GM19397 (cell line): ENCODE data around the gene SPNS2.

ENCODE experiments used
- ATAC-seq: cut with Tn5 transposase; IDR thresholded peaks from one replicate; pipeline ENCODE4 v1.9.1; 2021; ENCODE audit warnings: mild to moderate bottlenecking, moderate library complexity; ENCODE audit not compliant: unreplicated experiment

SPNS2 gene

DNA sequence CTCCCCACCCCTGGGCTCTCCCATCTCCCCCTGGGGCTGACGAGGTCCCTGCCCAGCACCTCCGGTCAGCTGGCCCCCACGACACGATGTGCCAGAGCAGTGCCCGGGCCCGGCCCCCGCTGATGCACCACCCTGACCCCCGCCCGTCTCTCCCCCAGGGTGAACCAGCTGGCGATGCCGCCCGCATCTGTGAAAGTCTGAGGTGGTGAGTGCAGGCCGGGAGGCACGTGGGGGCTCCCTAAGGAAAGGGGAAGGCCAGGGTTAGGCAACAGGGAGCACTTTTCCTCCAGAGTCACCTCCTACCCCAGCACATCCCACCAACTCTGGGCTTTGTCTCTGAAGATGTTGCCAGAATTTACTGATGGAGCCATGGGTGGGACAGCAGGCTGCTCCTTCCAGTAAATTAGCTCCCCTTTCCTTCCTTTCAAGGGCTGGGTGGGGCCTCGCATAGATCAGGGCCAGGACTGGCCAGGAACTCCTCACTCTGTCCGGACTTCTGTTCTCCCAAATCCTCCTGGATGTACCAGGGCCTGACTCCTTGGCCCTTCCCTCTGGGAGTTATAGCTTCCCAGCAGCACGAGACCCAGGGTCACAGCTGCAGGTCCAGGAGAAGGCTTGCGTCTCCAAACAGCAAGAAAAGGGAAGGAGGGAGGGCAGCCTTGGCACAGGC lies 38.2 kb downstream of the SPNS2 start:
- ATAC-seq, result no peak

DNA sequence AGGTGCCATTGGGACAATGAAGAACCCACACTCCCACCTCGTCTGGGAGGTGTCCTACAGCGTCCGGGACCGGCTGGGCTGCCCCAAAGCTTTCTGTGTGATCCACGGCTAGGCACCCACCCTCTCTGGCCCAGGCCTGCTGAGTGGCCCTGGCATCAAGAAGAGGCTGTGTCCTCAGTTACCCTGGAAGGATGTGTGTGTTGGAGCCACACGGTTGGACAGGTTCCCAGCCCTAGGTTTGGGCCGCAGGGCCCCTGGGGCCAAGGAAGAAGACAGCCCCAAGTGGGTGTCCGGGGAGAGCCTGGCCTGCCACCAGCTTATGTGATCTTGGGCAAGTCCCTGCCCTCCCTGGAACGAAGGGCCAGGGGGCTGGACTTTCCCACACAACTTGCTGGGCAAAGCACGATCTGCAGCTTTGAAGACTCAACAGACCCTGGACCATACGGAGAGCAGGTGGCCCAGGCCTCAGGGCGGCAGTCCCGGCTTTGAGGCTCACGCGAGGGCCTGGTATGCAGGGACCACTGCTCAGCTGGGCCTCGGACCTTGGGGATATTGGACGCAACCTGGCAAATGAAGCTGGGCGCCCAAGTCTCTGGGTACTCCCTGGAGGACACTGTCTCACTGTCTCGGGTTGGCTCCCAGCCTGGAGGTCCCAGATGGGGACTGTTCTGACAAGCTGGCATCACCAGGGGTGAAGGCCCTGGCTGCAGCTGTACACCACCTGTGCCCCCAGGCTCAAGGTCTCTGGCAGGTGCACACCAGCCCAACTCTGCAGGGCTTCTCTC lies 39.0 kb downstream of the SPNS2 start:
- ATAC-seq, result no peak

DNA sequence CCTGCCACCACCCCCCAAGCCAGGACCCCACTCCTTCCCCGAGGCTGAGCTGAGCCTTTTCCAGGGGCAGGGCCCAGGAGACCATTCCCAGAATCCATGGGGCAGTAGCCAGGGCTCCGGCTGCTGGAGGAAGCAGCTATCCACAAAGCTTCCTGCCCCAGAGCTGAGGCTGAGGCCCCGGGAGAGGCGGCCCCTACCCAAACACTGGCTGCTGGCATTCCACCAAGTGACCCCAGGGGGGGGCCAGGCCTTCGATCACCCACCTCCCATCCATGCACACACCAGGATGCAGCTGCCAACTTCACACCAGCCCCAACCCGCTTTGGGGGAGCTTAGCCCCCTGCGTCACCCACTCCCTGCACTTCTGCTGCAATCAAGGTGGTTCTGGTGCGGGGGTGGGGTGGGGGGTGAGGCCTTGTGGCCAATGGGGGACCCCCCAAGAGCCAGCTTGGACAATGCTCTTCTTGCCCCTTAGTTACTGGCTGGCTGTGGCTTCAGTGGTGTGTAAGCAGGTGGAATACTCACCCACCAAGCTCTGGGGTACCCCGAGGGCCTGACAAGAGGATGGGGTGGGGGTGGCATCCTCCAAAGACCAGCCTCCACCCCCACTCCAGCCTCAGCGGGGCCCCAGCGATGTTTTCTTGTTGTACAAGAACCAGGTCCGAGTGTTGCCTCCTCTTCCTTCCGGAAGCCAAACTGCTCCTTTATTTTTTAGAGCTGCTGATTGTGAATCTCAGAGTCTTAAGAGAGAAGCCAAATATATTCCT lies 39.7 kb downstream of the SPNS2 start:
- ATAC-seq, result no peak

DNA sequence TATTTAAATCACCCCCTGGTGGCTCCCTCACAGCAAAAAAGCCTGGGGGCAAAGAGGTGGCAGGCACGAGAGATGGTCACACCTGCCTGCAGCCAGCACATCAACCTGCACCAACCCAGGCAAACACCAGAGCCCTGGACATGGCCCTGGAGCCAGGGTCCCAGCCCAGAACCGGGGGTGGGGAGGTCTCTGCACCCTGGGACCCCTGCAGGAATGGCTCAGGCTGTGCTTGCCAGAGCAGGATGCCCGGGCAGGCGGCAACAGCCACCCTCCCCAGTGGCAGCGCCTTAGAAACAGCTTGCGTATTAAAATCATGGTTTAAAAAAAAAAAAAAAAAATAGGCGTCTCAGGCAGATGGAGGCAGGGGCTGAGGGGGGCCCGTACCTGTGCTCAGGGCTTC lies 40.3 kb downstream of the SPNS2 start:
- no peak for ATAC-seq

DNA sequence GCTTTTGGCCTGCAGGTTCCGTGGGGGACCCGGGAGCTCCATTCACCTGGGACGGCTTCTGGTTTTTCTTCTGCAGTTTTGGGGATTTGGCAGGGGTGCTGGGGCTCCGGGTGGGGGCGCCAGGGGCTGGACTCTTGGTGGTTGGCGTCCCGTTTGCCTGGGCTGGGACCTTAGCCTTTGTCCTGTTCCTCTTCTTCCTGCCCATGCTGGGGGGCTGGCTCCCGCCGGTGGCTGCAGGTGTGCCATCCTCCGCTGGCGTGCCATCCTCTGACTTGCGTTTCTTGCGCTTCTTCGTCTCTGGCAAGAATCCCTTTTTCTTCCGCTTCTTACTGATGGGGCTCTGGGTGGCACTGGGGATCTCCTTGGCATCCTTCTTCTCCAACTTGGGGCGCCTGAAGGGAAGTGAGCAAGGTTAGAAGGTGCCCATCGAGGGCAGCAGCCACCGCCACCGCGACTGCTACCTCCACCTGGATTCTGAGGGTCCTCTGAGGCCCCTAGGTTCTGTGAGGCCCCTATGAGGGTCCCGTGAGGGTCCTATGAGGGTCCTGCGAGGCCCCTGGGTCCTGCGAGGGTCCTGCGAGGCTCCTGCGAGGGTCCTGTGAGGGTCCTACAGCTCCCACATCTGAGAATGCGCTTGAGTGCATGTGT lies 41.0 kb downstream of the SPNS2 start:
- ATAC-seq, result no peak

DNA sequence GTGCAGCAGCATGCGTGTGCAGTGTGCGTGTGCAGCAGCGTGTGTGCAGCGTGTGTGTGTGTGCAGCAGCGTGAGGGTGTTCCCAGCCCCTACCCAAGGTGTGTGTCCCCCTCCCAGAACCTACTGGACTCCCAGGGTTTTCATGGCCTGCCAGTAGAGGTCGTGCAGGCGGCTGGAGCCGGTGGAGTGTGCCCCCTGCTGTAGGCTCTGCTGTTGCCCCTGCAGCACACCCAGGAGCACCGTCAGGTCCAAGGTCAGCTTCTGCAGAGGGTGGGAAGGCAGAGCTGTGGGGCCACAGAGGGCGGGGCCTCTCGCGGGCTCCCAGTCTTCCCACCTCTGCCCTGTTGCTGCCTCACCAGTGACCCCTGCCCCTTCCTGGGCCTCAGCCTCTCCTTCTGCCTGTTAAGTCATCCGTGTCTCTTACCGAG lies 41.6 kb downstream of the SPNS2 start:
- no peak for ATAC-seq

DNA sequence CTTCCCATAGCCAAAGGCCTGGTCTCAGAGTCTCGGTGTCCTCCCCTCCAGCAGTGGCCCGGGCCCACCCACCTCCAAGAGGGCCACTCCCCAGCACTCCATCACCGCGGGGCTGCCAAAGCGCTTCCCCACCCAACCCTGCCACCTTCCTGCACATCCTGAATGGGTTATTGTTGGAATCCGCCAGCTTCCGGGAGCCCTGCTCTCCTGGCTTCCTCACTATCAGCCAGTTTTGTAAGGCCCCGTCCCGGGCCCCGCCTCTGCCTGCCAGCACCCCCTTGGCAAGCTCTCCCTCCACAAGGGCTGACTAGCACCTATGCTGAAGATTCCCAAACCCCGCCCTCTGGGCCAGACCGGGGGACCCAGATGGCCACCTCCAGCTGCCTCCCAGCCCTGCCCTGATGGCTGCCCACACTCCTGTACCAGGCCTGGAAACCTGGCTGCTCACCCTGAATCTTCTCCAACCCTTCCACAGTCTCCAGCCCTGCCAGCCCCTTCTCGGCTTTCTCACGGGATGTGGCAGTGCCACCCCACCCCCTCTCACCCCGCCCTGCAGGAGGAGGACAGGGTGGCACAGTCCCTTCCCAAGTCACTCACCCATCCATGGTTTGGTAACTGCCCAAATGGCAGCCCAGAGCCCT lies 42.1 kb downstream of the SPNS2 start:
- ATAC-seq, result no peak

DNA sequence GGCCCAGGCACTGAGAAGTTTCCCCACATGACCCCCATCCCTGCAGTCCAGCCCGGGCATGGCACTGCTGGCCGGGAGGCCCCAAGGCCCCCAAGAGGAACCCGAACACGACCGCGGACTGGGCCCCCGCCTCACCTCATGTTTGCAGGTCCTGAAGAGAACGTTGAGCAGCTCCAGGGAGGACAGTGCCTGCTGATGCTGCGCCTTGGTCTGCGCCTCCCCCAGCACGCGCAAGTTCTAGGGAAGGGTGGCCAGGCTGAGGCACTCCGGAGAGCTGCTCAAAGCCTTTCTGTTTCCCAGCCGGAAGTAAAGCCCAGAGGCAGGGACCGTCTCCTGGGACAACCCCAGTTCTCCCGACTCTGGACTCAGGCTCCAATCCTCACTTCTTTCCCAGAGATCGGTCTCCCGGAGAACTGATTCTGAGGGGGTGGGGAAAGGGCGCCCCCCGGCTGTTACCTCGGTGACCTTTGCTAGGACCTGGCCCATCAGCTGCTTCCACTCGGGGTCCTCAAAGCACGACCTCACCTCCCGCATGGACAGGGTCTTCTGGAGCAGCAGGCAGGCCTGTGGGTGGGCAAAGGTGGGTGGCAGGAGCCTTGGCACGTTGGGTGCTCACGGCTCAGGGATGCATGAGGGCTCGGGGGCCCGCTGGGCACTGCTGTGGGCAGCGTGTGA lies 42.8 kb downstream of the SPNS2 start:
- no peak for ATAC-seq

DNA sequence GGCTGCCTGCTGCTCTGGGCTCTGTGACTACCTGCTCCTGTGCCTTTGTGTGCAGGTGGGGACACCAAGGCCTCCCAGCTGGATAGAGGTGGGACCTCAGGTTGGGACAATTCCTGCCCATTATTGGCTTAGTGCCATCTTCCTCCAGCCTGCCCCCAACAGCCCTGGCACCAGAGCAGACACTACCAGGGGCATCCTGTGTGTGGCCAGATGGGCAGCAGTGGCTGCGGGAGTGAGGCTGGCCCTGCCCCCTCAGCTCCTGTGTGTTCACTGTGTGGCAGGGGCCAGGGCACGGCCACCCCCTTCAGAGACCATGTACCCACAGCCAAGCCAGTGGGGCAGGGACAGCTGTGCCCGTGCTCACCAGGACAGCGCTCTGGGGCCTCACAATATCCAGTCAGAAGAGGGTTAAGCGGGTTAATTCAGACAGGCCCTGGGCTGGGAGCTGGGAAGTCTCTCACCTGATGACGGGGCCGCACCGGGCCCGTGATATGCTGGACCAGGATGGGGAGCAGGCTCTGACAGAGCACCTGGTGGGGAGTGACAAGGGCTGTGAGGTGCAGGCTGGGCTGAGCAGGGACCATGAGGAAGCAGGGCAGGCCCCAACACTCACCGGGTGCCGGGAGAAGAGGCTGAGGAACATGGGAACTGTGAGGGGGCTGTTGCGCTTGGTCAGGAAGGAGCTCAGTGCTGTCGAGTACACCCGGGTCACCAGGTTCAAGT lies 43.5 kb downstream of the SPNS2 start:
- no peak for ATAC-seq

DNA sequence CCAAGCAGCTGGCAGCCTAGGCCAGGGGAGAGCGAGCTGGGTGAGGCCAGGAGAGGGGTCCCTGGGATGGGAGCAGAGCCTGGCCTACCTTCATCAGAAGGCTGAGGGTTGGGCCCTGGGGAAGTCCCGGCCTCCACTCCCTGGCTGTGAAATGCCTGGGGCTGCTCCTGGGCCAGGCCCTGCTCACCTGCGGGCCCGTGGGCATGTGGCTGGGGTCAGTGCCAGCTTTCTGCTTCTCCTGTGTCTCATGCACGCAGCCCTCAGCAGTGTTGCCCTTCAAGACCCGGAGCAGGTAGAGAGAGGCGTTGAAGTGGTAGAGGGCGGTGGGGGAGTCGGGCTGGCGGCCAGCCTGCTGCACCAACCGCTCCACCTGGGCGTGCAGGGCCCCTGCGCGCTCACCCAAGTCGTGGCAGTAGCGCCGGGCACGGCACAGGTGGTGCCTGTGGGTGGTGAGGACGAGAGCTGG lies 44.1 kb downstream of the SPNS2 start:
- no peak for ATAC-seq

DNA sequence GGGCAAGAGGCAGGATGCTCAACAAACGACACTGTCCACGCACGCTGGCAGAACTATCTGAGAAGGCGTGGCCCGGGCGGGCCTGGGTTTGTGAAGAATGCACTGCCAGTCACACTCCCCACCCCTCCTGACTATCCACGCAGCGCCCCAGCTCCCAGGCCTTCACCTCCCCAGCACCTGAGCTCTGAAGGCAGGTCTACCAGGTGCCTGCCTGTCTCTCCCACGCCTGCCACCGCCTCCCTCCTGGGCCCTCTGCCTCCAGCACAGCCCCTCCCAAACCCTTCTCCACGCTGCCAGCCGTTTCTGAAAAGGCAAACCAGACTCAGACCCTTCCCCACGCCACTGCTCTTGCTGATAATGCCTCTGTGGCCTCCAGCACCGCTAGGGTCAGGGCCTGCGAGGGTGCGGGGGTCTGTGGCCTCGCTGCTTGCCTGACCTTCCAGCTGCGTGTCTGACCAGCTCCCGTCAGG lies 44.9 kb downstream of the SPNS2 start:
- ATAC-seq, result no peak

DNA sequence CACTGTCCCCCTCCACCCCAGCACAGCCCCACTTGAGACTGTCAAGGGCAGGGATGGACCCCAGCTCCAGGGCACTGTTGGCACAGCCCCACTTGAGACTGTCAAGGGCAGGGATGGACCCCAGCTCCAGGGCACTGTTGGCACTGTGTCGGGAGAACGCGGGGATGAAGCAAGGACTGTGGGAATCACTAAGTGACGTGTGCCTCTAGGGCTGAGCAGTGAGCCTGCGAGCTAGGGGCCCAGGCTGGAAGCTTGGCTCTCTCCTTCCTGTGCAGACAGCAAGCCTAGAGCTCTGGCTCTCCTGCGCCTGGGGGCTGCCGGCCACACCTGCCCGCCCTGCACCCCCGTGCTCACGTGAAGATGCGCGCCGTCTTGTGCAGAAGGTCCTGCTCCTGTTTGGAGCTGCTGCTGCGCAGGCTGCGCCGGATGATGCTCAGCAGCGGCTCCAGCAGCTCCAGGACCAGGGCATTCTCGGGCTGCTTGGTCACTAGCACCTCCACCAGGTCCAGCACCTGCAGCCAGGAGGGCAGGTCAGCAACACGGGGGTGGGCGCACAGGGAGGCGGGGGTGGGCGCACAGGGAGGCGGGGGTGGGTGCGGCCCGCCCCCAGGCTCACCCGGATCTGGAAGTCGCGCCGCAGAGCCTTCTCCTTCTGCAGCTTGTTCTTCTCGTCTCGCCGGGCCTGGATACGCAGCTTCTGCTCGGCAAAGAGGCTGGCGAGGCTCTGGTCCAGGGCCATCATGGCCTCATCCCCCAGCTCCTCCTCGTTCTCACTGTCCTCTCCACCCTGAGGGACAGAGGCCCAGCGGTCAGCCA lies 45.7 kb downstream of the SPNS2 start:
- no peak for ATAC-seq

DNA sequence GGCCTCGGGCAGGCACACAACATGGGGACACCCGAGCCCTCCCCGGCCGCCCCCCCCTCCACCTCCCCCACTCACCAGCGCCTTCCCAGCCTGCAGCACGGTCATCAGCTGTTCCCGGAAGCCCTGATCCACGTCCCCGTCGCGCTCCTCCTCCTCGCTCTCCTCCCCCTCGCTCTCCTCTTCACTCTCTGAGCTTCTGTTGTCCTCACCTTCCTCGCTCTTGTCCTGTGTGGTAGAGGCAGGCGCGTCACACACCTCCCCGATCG lies 46.2 kb downstream of the SPNS2 start:
- ATAC-seq, result no peak

DNA sequence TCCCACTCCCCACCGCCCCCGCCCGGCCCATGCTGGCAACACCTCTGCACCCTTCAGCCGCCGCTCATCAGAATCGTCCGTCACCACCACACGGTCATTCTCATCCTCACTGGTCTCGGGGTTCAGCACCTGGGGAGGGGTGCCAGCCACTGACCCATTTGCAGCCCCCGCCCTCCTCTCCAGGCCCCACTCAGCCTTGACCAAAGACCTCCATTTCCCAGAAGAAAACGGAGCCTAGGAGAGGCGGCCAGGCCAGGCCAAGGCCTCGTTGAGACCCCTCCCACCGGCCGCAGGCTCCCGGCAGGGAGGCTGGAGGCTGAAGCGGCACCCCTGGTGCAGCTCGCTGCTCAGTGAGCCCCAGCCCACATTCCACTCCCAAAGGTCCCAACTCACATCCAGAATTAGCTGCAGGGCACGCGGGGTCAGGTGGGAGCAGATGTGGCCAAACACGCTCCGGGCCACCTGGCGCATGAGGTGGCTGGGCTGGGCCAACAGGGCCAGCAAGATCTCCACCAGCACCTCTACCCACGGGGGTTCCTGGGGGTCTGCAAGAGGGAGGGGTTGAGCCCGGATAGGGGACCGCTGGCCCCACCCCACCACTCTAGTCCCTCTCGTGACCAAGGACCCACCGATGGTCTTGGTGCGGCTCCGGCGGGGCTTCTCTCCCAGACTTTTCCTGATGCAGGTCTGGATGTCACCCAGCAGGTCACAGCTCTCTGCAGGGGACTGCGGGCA lies 46.7 kb downstream of the SPNS2 start:
- no peak for ATAC-seq

DNA sequence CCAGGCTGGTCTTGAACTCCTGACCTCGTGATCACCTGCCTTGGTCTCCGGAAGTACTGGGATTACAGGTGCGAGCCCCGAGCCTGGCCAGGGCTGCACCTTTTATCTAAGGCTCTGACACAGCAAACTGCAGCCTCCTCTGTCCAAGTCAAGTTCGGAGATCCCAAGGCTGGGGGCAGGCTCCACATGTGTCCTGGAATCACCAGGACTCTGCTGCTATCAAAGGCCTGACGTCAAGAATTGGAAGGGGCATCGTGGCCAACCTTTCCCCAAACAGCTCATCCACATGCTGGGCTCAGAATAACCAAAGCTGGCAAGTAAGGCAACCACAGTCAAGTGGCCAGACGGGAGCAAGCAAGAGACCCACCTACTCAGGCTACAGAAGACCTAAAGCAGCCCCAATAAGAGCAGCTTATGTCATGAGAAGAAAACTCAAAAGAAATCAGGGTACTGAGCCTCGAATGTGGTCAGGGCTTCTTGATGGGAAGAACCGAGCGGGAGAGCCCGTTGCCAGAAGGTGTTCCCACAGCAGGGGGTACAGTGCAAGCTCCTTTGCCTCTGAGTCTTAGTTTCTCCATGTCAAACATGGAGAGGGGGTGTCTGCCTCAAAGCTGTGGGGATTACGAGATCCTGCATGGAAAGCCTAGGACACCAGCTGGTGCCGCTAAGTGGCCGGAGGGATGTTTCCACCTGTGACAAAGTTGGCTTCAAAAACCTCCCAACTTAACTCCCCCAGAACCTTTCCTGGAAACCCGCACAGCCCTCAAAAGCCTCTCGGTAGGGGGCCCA lies 48.6 kb downstream of the SPNS2 start:
- ATAC-seq, result no peak

DNA sequence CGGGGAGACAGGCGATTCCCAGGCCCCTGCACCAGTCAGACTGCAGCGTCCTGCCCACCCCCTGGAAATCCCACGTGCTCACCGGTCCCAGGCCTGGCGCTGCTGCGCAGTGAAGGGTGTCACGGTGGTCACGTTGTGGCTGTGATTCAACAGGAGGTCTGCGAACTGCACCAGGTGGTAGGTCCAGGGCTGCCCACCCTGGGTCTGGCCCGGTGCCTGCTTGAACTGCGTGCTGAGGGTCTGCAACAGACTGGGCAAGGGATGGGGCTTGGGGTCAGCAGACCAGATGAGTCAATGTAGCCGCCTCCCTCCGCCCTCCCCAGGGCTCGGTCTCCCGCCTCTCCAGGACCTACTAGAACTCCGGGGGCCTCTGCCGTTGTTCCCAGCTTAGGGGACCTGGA lies 49.4 kb downstream of the SPNS2 start:
- ATAC-seq, result no peak
